Measurements from ENCODE around the gene STS.
"Not testable (repeated sequence)": the region's sequence is repeated elsewhere in the genome, so short reads cannot be mapped to it uniquely, and the experiment has no call there.

STS gene

GRCh38 chrX:7155163-7155562, 7.7 kb downstream of the STS start:
- no peak overlapping the region for H3K4me3 ChIP-seq (ENCODE audit: low read depth, low read length)
- H3K36me3 ChIP-seq (ENCODE audit: control insufficient read depth, insufficient read depth, low read length): no peaks in the 10 kb centered on the region

DNA sequence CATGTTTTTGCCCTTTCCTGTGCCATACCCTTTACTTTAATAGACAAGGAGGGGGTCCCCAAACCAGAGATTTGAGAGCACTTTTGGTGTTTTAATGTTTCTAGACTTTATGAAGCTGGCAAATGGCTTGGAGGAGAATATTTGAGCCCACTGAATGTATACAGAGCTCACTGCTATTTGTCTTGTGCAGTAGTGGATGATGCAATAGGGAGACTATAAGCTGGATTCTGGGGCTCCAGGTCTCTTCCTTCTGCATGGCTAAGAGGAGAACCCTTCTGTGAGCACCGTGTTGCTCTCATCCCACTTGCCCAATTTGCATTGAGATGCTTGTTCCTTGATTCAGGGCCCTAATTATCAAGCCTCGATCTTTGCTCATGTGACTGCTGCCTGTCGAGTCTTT, 9.4 kb downstream of the STS start:
- H3K9me3 ChIP-seq (ENCODE audit: control insufficient read depth, insufficient read depth, low read length): no peaks in the 10 kb centered on the region
- peaks cover 31% of the 10 kb centered on the region for H3K4me1 ChIP-seq (ENCODE audit: control insufficient read depth, insufficient read depth, low read length)
- no peaks in the 10 kb centered on the region for H3K36me3 ChIP-seq (ENCODE audit: control insufficient read depth, insufficient read depth, low read length)
- no peaks in the 10 kb centered on the region for H3K27me3 ChIP-seq (ENCODE audit: control insufficient read depth, insufficient read depth, low read length)
- H3K4me3 ChIP-seq (ENCODE audit: low read depth, low read length): no peak overlapping the region
- H3K27ac ChIP-seq (ENCODE audit: low read depth, low read length): no peak overlapping the region
- H3K9ac ChIP-seq (ENCODE audit: low read depth, low read length): no peak overlapping the region

More at GRCh38 chrX:7155163-7155562, 7.7 kb downstream of the STS start:
- Histone ChIP-seq H3K9me3 (ENCODE audit: control insufficient read depth, insufficient read depth, low read length) (no peaks in the 10 kb centered on the region), H3K4me1 (ENCODE audit: control insufficient read depth, insufficient read depth, low read length) (peaks cover 29% of the 10 kb centered on the region), H3K27me3 (ENCODE audit: control insufficient read depth, insufficient read depth, low read length) (no peaks in the 10 kb centered on the region), H3K9ac (ENCODE audit: low read depth, low read length) (no peak overlapping the region), H3K27ac (ENCODE audit: low read depth, low read length) (no peak overlapping the region)

- H3K36me3 ChIP-seq (ENCODE audit: control insufficient read depth, insufficient read depth, low read length): no peaks in the 10 kb centered on the region
- H3K9me3 ChIP-seq (ENCODE audit: control insufficient read depth, insufficient read depth, low read length): no peaks in the 10 kb centered on the region
- H3K9ac ChIP-seq (ENCODE audit: low read depth, low read length): no peak overlapping the region
- no peak overlapping the region for H3K4me3 ChIP-seq (ENCODE audit: low read depth, low read length)
- H3K27ac ChIP-seq (ENCODE audit: low read depth, low read length): no peak overlapping the region
- no peaks in the 10 kb centered on the region for H3K27me3 ChIP-seq (ENCODE audit: control insufficient read depth, insufficient read depth, low read length)
- peaks cover 31% of the 10 kb centered on the region for H3K4me1 ChIP-seq (ENCODE audit: control insufficient read depth, insufficient read depth, low read length)
Measured at GRCh38 chrX:7158468-7158990, 11.0 kb downstream of the STS start.

- H3K27ac ChIP-seq (ENCODE audit: low read depth, low read length): no peak overlapping the region
- no peaks in the 10 kb centered on the region for H3K27me3 ChIP-seq (ENCODE audit: control insufficient read depth, insufficient read depth, low read length)
- no peak overlapping the region for H3K4me3 ChIP-seq (ENCODE audit: low read depth, low read length)
- H3K4me1 ChIP-seq (ENCODE audit: control insufficient read depth, insufficient read depth, low read length): peaks cover 25% of the 10 kb centered on the region
- no peaks in the 10 kb centered on the region for H3K9me3 ChIP-seq (ENCODE audit: control insufficient read depth, insufficient read depth, low read length)
- no peak overlapping the region for H3K9ac ChIP-seq (ENCODE audit: low read depth, low read length)
- H3K36me3 ChIP-seq (ENCODE audit: control insufficient read depth, insufficient read depth, low read length): no peaks in the 10 kb centered on the region
Measured at GRCh38 chrX:7159149-7159861, 11.8 kb downstream of the STS start.

- Histone ChIP-seq H3K36me3 (ENCODE audit: control insufficient read depth, insufficient read depth, low read length) (no peaks in the 10 kb centered on the region), H3K27ac (ENCODE audit: low read depth, low read length) (no peak overlapping the region), H3K9ac (ENCODE audit: low read depth, low read length) (no peak overlapping the region), H3K4me1 (ENCODE audit: control insufficient read depth, insufficient read depth, low read length) (peaks cover 22% of the 10 kb centered on the region), H3K27me3 (ENCODE audit: control insufficient read depth, insufficient read depth, low read length) (no peaks in the 10 kb centered on the region), H3K4me3 (ENCODE audit: low read depth, low read length) (no peak overlapping the region), H3K9me3 (ENCODE audit: control insufficient read depth, insufficient read depth, low read length) (no peaks in the 10 kb centered on the region)
Measured at GRCh38 chrX:7163146-7163677, 15.7 kb downstream of the STS start.

GRCh38 chrX:7164174-7164573, 16.7 kb downstream of the STS start:
- Histone ChIP-seq H3K27me3 (ENCODE audit: control insufficient read depth, insufficient read depth, low read length) (no peaks in the 10 kb centered on the region), H3K36me3 (ENCODE audit: control insufficient read depth, insufficient read depth, low read length) (no peaks in the 10 kb centered on the region), H3K27ac (ENCODE audit: low read depth, low read length) (no peak overlapping the region)

GRCh38 chrX:7168371-7168770, 20.9 kb downstream of the STS start:
- Histone ChIP-seq H3K27me3 (ENCODE audit: control insufficient read depth, insufficient read depth, low read length) (no peaks in the 10 kb centered on the region), H3K9ac (ENCODE audit: low read depth, low read length) (no peak overlapping the region), H3K4me1 (ENCODE audit: control insufficient read depth, insufficient read depth, low read length) (no peaks in the 10 kb centered on the region), H3K27ac (ENCODE audit: low read depth, low read length) (no peak overlapping the region), H3K4me3 (ENCODE audit: low read depth, low read length) (no peak overlapping the region), H3K9me3 (ENCODE audit: control insufficient read depth, insufficient read depth, low read length) (no peaks in the 10 kb centered on the region), H3K36me3 (ENCODE audit: control insufficient read depth, insufficient read depth, low read length) (no peaks in the 10 kb centered on the region)

More at GRCh38 chrX:7164174-7164573, 16.7 kb downstream of the STS start:
- Histone ChIP-seq H3K4me3 (ENCODE audit: low read depth, low read length) (no peak overlapping the region), H3K9me3 (ENCODE audit: control insufficient read depth, insufficient read depth, low read length) (no peaks in the 10 kb centered on the region), H3K9ac (ENCODE audit: low read depth, low read length) (no peak overlapping the region), H3K4me1 (ENCODE audit: control insufficient read depth, insufficient read depth, low read length) (peaks cover 12% of the 10 kb centered on the region)

- Histone ChIP-seq H3K27me3 (ENCODE audit: control insufficient read depth, insufficient read depth, low read length) (no peaks in the 10 kb centered on the region), H3K9ac (ENCODE audit: low read depth, low read length) (no peak overlapping the region), H3K9me3 (ENCODE audit: control insufficient read depth, insufficient read depth, low read length) (no peaks in the 10 kb centered on the region), H3K36me3 (ENCODE audit: control insufficient read depth, insufficient read depth, low read length) (no peaks in the 10 kb centered on the region), H3K27ac (ENCODE audit: low read depth, low read length) (no peak overlapping the region), H3K4me3 (ENCODE audit: low read depth, low read length) (no peak overlapping the region), H3K4me1 (ENCODE audit: control insufficient read depth, insufficient read depth, low read length) (no peaks in the 10 kb centered on the region)
Measured at GRCh38 chrX:7169627-7170026, 22.1 kb downstream of the STS start.

DNA sequence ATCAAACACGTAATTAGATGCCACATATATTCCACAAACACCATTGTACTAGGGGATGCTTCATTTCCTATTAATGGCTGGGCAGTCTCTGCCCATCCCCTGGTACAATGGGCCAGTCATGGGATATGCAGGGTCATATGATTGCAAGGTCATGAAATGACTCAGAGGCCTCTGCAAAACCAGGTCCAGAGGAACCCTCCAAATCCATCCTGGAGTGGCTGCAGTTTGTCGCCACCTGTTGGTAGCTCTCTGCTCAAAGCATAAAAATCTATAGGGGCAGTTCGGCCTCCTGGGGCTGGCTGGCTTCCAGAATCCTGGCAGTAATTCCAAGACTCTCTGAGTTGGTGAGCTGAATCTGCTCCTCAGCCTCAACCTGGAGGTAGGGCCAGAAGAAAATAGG, 23.4 kb downstream of the STS start:
- H3K9ac ChIP-seq (ENCODE audit: low read depth, low read length): no peak overlapping the region
- no peak overlapping the region for H3K4me3 ChIP-seq (ENCODE audit: low read depth, low read length)
- H3K36me3 ChIP-seq (ENCODE audit: control insufficient read depth, insufficient read depth, low read length): no peaks in the 10 kb centered on the region
- no peaks in the 10 kb centered on the region for H3K9me3 ChIP-seq (ENCODE audit: control insufficient read depth, insufficient read depth, low read length)
- no peak overlapping the region for H3K27ac ChIP-seq (ENCODE audit: low read depth, low read length)
- H3K4me1 ChIP-seq (ENCODE audit: control insufficient read depth, insufficient read depth, low read length): no peaks in the 10 kb centered on the region
- no peaks in the 10 kb centered on the region for H3K27me3 ChIP-seq (ENCODE audit: control insufficient read depth, insufficient read depth, low read length)

DNA sequence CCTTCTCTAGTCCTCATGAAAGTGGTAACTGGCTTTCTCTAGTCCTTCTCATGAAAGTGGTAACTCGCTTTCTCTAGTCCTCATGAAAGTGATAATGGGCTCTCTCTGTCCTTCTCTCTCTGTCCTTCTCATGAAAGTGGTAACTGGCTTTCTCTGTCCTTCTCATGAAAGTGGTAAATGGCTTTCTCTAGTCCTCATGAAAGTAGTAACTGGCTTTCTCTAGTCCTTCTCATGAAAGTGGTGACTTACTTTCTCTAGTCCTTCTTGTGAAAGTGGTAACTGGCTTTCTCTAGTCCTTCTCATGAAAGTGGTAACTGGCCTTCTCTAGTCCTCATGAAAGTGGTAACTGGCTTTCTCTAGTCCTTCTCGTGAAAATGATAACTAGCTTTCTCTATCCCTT, 31.3 kb downstream of the STS start:
- not testable (repeated sequence) for H3K9me3 ChIP-seq (ENCODE audit: control insufficient read depth, insufficient read depth, low read length); H3K27ac ChIP-seq (ENCODE audit: low read depth, low read length); H3K4me1 ChIP-seq (ENCODE audit: control insufficient read depth, insufficient read depth, low read length); H3K36me3 ChIP-seq (ENCODE audit: control insufficient read depth, insufficient read depth, low read length); H3K27me3 ChIP-seq (ENCODE audit: control insufficient read depth, insufficient read depth, low read length); H3K4me3 ChIP-seq (ENCODE audit: low read depth, low read length); H3K9ac ChIP-seq (ENCODE audit: low read depth, low read length)

DNA sequence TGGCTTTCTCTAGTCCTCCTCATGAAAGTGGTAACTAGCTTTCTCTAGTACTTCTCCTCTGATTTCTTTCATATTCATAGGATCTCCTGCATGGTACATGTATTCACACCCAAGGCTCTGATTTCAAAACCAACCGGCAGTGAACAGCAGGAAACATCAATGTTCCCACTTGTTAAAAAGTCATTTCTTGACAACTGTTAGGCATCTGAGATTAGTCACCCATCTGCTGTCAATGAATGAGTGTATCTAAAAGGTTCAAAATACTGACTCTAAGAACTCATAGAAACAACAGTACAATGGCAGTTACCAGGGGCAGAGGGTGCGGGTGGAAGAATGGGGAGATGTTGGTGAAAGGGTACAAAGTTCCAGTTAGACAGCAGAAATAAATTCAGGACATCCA, 31.9 kb downstream of the STS start:
- Histone ChIP-seq H3K27ac (ENCODE audit: low read depth, low read length) (no peak overlapping the region), H3K9ac (ENCODE audit: low read depth, low read length) (no peak overlapping the region), H3K36me3 (ENCODE audit: control insufficient read depth, insufficient read depth, low read length) (no peaks in the 10 kb centered on the region), H3K4me1 (ENCODE audit: control insufficient read depth, insufficient read depth, low read length) (no peaks in the 10 kb centered on the region), H3K27me3 (ENCODE audit: control insufficient read depth, insufficient read depth, low read length) (peaks cover 6% of the 10 kb centered on the region), H3K9me3 (ENCODE audit: control insufficient read depth, insufficient read depth, low read length) (no peaks in the 10 kb centered on the region), H3K4me3 (ENCODE audit: low read depth, low read length) (no peak overlapping the region)

Measured in HUES48 (cell line).